Measurements from ENCODE around the gene ABLIM1. TPM values are rescaled to one million over a fixed set of nuclear protein-coding genes. Genes with fewer than 3 reads are reported as not detected.

The ABLIM1 gene
- total RNA-seq, 1 experiment from 2014 or later: 10.4 TPM

DNA sequence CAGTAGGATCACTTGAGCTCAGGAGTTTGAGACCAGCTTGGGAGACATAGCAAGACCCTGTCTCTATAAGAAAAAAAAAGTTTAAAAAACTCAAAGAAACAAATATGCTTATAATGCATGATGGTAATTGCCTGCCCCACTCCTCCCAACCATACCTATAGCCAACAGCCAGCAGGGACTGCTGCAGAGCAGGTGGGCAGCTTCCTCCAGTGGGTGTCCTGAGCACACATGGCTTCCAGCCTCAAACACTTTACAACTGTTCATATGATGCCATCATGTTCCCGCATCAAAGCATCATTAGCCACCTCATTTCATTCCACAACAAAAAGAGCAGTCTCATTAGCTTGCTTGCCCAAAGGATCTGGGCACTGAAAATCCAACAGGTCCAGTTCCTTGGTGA lies 42.0 kb downstream of the ABLIM1 start:
- peaks cover 20% of the 10 kb centered on the region for H3K4me1 ChIP-seq (replicated peaks)
- H3K27ac ChIP-seq: no peak overlapping the region
- H3K27me3 ChIP-seq (replicated peaks): no peaks in the 10 kb centered on the region
- no peak overlapping the region for H3K4me3 ChIP-seq
- no peaks in the 10 kb centered on the region for H3K9me3 ChIP-seq (replicated peaks)
- no peak for DNase-seq (ENCODE audit: low read depth in 1 of 2, low spot score in 2 of 2)
- H3K36me3 ChIP-seq: peaks cover 5% of the 10 kb centered on the region

GRCh38 chr10:114615600-114616007 lies 42.5 kb downstream of the ABLIM1 start:
- H3K9me3 ChIP-seq (replicated peaks): no peaks in the 10 kb centered on the region
- H3K27ac ChIP-seq: no peak overlapping the region
- DNase-seq (ENCODE audit: low read depth in 1 of 2, low spot score in 2 of 2): no peak
- H3K4me1 ChIP-seq (replicated peaks): peaks cover 20% of the 10 kb centered on the region
- H3K27me3 ChIP-seq (replicated peaks): no peaks in the 10 kb centered on the region
- no peak overlapping the region for H3K4me3 ChIP-seq
- peaks cover 5% of the 10 kb centered on the region for H3K36me3 ChIP-seq

GRCh38 chr10:114613237-114613979 lies 44.7 kb downstream of the ABLIM1 start:
- Histone ChIP-seq H3K27me3 (replicated peaks) (no peaks in the 10 kb centered on the region), H3K36me3 (no peaks in the 10 kb centered on the region), H3K9me3 (replicated peaks) (no peaks in the 10 kb centered on the region), H3K27ac (no peak overlapping the region), H3K4me1 (replicated peaks) (peaks cover 20% of the 10 kb centered on the region), H3K4me3 (no peak overlapping the region)
- no peak for DNase-seq (ENCODE audit: low read depth in 1 of 2, low spot score in 2 of 2)

GRCh38 chr10:114611617-114612016 lies 46.5 kb downstream of the ABLIM1 start:
- H3K27ac ChIP-seq: no peak overlapping the region
- H3K27me3 ChIP-seq (replicated peaks): no peaks in the 10 kb centered on the region
- H3K4me3 ChIP-seq: no peak overlapping the region
- peaks cover 20% of the 10 kb centered on the region for H3K4me1 ChIP-seq (replicated peaks)
- no peaks in the 10 kb centered on the region for H3K9me3 ChIP-seq (replicated peaks)
- no peak for DNase-seq (ENCODE audit: low read depth in 1 of 2, low spot score in 2 of 2)
- H3K36me3 ChIP-seq: no peaks in the 10 kb centered on the region

DNA sequence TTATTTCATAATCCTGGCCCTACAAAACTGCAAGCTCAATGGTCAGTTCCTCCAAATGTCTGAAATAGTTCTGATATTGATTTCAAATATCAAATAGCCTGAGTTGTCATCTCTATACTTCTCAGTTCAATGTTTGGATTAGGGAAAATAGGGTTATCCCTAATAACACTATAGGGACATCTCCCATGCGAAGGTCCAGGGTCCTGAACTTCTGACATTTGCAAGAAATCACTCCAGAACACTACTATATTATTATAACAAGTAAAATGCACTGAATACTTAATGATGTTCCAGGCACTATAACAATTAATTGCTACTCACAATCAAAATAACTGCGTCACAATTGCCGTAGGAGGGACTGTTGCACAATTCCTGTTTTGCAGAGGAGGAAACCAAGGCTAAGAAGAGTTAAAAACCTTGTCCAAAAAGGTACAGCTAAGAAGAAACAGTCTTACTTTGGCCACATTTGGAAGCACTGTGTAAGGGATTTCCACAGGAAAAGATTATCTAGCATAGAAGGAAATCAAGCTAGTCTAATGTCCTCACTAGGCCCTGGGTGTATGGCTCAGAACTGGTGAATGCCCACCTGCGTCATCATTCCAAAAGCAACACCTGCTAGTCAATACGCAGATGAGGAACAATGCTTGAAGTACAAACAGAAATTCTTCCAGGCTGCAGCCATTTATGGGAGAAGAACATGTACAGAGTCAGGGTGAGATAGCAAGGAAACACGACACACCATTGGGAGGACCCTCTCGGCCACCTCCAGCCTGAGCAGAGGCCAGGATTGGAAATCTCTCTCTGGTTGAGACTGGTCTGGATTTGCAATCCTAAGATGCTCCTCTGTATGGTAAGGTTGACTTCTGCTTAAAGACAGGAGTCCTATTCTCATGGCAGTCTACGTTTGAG lies 48.3 kb downstream of the ABLIM1 start:
- Histone ChIP-seq H3K4me1 (replicated peaks) (peaks cover 12% of the 10 kb centered on the region), H3K27me3 (replicated peaks) (no peaks in the 10 kb centered on the region), H3K4me3 (no peak overlapping the region), H3K9me3 (replicated peaks) (no peaks in the 10 kb centered on the region), H3K36me3 (no peaks in the 10 kb centered on the region), H3K27ac (no peak overlapping the region)
- DNase-seq (ENCODE audit: low read depth in 1 of 2, low spot score in 2 of 2): no peak

DNA sequence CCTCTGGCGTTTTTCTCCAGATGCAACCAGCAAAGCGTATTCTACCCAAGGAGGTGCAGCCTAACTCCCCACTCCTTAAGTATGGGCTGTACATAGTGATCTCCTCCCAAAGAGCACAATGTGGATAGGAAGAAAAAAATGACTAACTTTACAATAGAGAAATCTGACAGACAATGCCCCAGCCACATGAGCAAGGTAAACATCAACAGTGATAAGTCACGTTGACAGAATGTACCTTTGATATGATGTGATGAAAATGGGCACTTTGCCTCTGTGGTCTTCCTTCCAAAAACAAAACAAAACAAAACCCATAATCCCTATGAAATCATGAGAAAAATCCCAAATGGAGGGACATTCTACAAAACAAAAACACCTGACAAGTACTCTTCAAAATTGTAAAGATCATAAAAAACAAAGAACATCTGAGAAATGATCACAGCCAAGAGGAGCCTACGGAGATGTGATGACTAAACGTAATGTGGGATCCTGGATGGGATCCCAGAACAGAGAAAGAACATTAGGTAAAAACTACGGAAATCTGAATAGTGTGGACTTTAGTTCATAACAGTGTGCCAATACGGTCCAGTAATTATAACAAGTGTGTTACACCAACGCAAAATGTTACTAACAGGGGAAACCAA lies 50.6 kb downstream of the ABLIM1 start:
- H3K4me3 ChIP-seq: no peak overlapping the region
- H3K36me3 ChIP-seq: no peaks in the 10 kb centered on the region
- no peak for DNase-seq (ENCODE audit: low read depth in 1 of 2, low spot score in 2 of 2)
- no peaks in the 10 kb centered on the region for H3K9me3 ChIP-seq (replicated peaks)
- no peaks in the 10 kb centered on the region for H3K27me3 ChIP-seq (replicated peaks)
- no peak overlapping the region for H3K27ac ChIP-seq
- H3K4me1 ChIP-seq (replicated peaks): peaks cover 28% of the 10 kb centered on the region

- no peak overlapping the region for H3K4me3 ChIP-seq
- H3K9me3 ChIP-seq (replicated peaks): no peaks in the 10 kb centered on the region
- no peak for DNase-seq (ENCODE audit: low read depth in 1 of 2, low spot score in 2 of 2)
- H3K27ac ChIP-seq: no peak overlapping the region
- no peaks in the 10 kb centered on the region for H3K36me3 ChIP-seq
- no peaks in the 10 kb centered on the region for H3K27me3 ChIP-seq (replicated peaks)
- peaks cover 24% of the 10 kb centered on the region for H3K4me1 ChIP-seq (replicated peaks)
Observed at GRCh38 chr10:114605155-114605797, 52.8 kb downstream of the ABLIM1 start.

GRCh38 chr10:114604357-114605130 lies 53.5 kb downstream of the ABLIM1 start:
- no peak for DNase-seq (ENCODE audit: low read depth in 1 of 2, low spot score in 2 of 2)
- Histone ChIP-seq H3K4me3 (no peak overlapping the region), H3K27me3 (replicated peaks) (no peaks in the 10 kb centered on the region), H3K9me3 (replicated peaks) (no peaks in the 10 kb centered on the region), H3K27ac (no peak overlapping the region), H3K36me3 (no peaks in the 10 kb centered on the region), H3K4me1 (replicated peaks) (peaks cover 24% of the 10 kb centered on the region)

- peaks cover 24% of the 10 kb centered on the region for H3K4me1 ChIP-seq (replicated peaks)
- H3K27ac ChIP-seq: no peak overlapping the region
- no peaks in the 10 kb centered on the region for H3K27me3 ChIP-seq (replicated peaks)
- H3K4me3 ChIP-seq: no peak overlapping the region
- no peaks in the 10 kb centered on the region for H3K9me3 ChIP-seq (replicated peaks)
- no peaks in the 10 kb centered on the region for H3K36me3 ChIP-seq
- DNase-seq (ENCODE audit: low read depth in 1 of 2, low spot score in 2 of 2): peak in 1 of 2 experiments; percentile 53
Observed at GRCh38 chr10:114603948-114604347, 54.1 kb downstream of the ABLIM1 start.

DNA sequence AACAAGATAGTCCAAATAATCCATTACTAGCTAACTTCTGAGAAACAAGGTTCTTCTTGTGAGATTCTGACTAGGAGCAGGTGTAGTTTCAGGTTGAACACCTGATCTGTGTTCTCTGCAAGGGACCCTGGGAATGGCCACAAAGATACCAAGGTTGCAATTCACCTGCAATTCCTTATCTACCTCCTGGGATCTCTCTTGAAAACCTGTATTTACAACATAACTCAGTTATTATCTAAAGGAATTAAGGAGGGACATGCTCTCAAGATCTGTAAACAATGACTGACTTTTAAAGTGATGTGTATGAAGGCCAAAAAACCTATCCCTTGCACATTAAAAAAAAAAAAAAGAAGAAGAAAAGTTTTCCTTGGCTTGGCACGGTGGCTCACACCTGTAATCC lies 54.8 kb downstream of the ABLIM1 start:
- DNase-seq (ENCODE audit: low read depth in 1 of 2, low spot score in 2 of 2): no peak
- Histone ChIP-seq H3K9me3 (replicated peaks) (no peaks in the 10 kb centered on the region), H3K27ac (no peak overlapping the region), H3K27me3 (replicated peaks) (no peaks in the 10 kb centered on the region), H3K4me3 (no peak overlapping the region), H3K36me3 (no peaks in the 10 kb centered on the region), H3K4me1 (replicated peaks) (peaks cover 24% of the 10 kb centered on the region)

- Histone ChIP-seq H3K9me3 (replicated peaks) (no peaks in the 10 kb centered on the region), H3K4me1 (replicated peaks) (peaks cover 28% of the 10 kb centered on the region), H3K4me3 (no peak overlapping the region), H3K27ac (no peak overlapping the region), H3K36me3 (no peaks in the 10 kb centered on the region), H3K27me3 (replicated peaks) (no peaks in the 10 kb centered on the region)
- no peak for DNase-seq (ENCODE audit: low read depth in 1 of 2, low spot score in 2 of 2)
Observed at GRCh38 chr10:114600057-114600456, 58.0 kb downstream of the ABLIM1 start.

DNA sequence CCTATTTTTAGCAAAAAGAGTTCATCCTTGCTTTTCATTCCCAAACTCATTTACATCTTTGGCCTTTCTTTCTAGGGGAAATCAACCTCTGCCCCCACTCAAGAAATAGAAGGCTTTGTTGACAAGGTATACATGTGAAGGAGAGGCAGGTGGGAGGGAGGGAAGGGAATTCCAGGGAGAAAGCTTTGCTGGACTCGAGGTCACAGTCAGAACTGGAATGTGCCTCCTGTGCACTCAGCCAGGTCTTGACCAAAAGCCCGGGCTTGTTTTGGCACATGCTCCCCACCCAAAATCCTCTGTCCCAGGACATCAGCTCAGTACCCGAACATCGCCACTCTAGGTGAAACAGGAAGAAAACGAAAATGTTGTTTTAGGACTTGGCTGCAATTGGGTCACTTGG lies 61.3 kb downstream of the ABLIM1 start:
- Histone ChIP-seq H3K4me1 (replicated peaks) (peaks cover 8% of the 10 kb centered on the region), H3K9me3 (replicated peaks) (no peaks in the 10 kb centered on the region), H3K36me3 (no peaks in the 10 kb centered on the region), H3K27me3 (replicated peaks) (no peaks in the 10 kb centered on the region), H3K27ac (no peak overlapping the region), H3K4me3 (no peak overlapping the region)
- DNase-seq (ENCODE audit: low read depth in 1 of 2, low spot score in 2 of 2): no peak
